NCI-H345 treated with DMSO at 0.1 percent for 48 hours (cell line): ENCODE results near the gene RABL6.
A peak's percentile ranks its signal among the peaks of the same experiment; 100 is the strongest.
"Not testable (repeated sequence)": the region's sequence is repeated elsewhere in the genome, so short reads cannot be mapped to it uniquely, and the experiment has no call there.

Experiments used
- DNase-seq: peaks from one replicate; lab custom pipeline; 2025; ENCODE audit not compliant: unreplicated experiment; lab: John Stamatoyannopoulos, UW

RABL6 gene

DNA sequence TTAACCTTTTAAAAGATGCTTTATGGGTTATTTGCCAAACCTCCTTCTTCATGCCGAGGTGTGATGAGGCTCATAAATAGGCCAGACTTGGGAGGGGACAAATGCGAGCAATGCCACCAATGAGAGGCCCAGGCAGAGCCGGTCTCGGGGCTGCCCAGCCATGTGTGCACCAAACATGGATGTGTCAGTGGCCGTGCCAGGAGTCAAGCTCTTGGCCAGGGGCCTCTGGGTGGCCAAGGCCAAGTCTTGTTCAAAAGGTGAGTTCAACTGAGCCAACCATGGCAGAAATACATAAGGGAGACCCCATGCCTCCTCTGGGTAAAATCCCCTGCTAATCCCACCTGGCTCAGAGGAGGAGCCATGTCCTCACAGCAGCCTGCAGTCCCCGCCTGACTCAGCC, 32.6 kb upstream of the RABL6 start:
- DNase-seq = no peak

DNA sequence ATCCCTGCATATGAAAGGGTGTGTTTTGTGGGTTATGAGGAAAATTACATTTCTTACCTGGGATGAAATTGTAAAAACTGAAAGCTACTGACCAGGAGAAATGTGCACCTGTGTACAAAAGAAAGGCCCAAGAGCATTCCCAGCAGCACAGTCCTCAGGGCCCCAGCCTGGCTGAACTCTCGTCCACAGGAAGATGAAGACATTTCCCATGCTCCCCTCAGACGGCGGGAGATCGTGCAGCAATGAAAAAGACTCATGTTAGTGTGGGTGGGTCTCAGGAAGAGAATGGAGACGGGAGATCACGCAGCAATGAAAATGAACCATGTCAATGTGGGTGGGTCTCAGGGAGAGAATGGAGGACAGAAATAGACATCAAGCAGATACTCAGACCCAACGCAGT, 30.8 kb upstream of the RABL6 start:
- no peak for DNase-seq

DNA sequence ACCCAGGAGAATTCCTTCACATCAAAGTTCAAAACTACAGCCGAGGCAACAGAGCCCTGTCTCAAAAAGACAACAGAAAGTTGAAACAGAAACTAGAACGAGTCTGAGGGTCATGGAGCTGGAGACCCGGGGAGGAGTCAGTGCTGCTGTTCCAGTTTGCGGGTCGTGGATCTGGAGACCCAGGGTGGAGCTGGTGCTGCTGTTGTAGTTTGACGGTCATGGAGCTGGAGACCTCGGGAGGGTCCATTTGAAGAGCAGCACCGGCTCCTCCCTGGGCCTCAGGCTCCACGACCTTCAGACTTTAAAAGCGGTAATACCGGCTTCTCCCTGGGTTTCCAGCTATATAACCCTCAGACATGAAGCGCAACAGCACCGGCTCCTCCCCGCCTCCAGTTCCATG, 30.4 kb upstream of the RABL6 start:
- DNase-seq = no peak

- DNase-seq = no peak
These were observed 27.9 kb upstream of the RABL6 start for GRCh38 chr9:136779808-136780207.

DNA sequence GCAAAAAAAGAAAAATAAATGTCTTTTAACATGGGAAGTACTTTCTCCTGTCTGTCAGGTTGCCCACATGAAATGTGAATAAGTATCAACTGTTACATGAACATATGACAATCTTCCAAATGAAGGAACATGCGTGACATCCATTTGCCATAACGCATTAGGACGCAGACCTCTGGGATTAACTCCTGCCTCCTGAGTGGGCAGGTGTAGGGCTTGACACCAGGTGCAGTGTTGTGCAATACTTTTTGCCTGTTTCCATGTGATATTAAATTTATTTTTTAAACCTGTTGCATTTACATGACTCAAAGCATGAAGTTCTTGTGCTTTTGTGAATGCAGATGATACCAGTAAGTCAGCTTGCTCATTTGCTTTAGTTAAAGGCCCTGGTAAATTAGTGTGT, 25.3 kb upstream of the RABL6 start:
- no peak for DNase-seq

DNA sequence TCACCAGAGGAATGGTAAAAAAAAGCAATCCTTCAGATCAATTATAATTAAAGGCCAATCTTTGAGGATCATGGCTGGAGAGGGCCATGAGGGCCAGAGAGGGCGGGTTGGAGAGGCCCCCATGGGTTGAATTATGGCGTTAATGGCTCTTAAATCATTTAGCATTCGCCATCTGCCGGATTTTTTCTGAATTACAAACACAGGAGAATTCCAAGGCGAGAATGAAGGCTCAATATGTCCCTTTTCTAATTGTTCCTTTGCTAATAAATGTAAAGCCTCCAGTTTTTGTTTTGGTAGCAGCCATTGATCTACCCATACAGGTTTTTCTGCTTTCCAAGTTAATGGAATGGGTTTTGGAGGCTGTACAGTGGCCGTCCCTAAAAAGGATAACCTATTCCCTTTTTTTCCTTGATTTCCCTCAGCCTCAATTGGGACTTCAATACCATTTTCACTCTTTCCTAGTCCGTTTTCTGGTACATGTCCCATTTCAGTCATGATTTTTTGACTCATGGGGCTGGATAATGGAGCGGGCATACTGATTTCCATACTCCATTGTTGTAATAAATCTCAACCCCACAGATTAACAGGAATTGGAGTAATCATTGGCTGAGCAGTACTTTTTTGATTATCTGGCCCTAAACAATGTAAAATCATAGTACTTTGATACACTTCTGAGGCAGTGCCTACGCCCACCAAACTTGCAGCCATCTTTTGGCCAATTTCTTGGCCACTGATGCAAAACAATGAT, 23.3 kb upstream of the RABL6 start:
- DNase-seq = no peak

DNA sequence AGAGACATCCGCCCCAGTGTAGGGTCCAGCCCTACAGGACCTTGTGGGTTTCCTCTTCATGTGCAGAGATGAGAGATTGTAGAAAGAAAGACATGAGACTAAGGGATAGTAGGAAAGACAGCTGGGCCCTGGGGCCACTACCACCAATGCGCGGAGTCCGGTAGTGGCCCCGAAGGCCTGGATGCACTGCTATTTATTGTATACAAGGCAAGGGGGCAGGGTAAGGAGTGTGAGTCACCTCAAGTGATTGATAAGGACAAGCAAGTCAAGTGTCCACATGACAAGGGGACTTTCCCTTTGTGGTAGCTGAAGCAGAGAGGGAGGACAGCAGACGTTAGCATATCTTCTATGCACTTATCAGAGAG, 22.8 kb upstream of the RABL6 start:
- DNase-seq = no peak

DNA sequence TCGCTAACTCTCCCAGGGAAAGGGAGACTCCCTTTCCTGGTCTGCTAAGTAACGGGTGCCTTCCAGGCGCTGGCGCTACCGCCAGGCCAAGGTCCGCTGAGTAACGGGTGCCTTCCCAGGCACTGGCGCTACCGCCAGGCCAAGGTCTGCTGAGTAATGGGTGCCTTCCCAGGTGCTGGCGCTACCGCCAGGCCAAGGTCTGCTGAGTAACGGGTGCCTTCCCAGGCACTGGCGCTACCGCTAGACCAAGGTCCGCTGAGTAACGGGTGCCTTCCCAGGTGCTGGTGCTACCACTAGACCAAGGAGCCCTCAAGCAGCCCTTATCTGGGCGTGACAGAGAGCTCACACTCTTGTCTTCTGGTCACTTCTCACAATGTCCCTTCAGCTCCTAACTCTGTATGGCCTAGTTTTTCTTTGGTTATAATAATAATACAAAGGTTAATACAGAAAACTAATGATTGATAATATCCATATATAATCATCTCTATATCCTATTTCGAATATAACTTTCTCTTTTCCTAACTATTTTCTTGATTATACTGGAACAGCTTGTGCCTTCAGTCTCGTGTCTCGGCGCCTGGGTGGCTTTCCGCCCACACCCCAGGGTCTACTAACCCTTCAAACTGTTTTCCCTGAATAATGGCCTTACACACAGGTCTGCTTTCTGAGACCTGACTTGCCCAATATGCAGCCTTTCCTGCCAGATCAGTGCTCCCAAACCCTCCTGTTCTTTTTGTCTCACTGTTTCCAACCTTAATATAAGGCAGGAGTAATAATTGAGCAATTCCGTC, 22.0 kb upstream of the RABL6 start:
- DNase-seq = not testable (repeated sequence)

DNA sequence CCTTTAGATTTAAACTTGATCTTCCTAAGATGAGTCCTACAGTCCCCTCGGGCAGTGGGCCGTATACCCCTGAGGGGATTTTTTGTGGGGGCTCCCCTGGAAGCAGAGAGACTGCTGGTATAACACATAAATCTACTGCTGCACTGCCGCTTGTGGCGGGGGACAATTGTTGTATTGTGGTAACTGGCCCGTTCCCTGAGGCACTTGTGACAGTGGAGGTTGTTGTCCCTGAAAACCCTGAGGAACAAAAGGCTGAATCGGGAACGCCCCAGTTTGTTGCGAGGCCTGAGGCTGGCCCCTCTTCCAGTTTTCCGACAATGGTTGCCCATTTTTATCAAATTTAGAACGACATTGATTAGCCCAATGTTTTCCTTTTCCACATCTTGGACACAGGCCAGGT, 21.3 kb upstream of the RABL6 start:
- DNase-seq = no peak

DNA sequence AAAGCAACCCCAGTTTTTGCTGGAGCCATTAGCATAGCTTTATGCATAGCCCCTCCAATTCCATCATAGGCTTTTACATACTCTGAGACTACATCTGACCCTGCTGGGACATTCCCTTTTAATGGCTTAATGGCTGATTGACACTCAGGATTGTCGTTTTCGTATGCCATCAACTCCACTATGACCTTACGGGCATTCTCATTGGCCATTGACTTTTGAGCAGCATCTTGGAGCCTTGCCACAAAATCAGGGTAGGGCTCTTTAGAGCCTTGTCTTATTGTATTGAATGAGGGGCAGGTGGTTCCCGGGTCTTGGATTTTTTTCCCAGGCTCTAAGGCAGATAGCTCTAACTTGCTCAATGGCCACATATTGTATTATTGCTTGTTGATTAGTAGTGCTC, 20.8 kb upstream of the RABL6 start:
- not testable (repeated sequence) for DNase-seq

DNA sequence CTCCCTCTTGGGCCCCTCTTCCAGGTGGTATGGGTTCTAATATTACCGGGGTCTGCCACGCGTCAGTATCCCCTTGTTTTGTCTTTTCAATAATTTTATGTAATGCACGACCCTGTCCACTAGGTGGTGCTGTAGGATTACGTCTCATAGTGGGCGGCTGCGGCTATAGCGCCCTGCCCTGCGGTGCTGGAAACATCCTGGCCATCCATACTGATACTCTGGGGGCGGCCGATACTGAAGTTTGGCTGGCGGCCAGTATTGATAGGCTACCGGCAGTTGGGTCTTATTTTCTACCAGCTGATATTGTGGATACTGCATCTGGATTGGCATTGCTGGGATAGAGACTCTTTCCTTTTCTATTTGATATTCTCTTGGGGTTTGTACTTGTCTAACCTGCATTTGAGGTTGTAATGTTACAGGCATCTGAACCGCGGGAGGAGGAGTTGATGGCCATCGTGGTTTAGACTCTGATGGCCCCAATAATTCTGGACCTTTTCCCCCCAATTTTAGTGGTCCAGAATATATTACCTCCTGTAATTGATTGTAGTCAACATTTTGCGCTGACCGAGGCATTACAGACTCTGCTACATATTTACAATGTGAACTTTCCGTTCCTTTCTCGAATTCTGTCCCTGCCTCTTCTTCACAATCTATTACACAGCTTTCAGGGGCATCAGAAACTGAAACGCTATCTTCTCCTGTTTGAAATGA, 19.9 kb upstream of the RABL6 start:
- DNase-seq = peak; percentile 66

DNA sequence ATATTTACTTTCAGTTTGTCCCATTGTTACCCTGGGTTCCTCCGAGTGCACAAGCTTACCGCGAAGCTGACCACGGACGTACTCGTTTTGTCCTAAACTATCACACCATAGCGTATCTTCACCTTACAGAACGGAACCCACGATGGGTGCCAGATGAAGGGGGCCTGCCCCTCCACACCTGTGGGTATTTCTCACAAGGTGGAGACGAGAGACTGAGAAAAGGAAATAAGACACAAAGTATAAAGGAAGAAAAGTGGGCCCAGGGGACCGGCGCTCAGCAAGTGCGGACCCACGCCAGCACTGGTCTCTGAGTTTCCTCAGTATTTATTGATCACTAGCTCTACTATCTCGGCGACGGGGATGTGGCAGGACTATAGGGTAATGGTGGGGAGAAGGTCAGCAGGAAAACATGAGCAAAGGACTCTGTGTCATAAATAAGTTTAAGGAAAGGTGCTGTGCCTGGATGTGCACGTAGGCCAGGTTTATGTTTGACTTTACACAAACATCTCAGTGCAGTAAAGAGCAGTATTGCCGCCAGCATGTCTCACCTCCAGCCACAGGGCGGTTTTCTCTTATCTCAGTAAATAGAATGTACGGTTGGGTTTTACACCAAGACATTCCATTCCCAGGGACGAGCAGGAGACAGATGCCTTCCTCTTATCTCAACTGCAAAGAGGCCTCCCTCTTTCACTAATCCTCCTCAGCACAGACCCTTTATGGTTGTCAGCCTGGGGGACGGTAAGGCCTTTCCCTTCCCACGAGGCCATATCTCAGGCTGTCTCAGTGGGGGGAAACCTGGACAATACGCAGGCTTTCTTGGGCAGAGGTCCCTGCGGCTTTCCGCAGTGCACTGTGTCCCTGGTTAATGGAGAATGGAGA, 18.9 kb upstream of the RABL6 start:
- not testable (repeated sequence) for DNase-seq

- DNase-seq = no peak
These were observed 18.2 kb upstream of the RABL6 start for GRCh38 chr9:136789523-136789937.

- peak; percentile 97 for DNase-seq
These were observed 16.9 kb upstream of the RABL6 start, which contains the start of gene TMEM141 for GRCh38 chr9:136790640-136791515. TSS of gene TMEM141 (plus strand) at chr9:136791344. CDS start at chr9:136791371, 27 bp downstream.

GRCh38 chr9:136791516-136792276, 16.1 kb upstream of the RABL6 start:
- DNase-seq = peak; percentile 40

GRCh38 chr9:136792321-136793085, 15.2 kb upstream of the RABL6 start:
- no peak for DNase-seq

DNA sequence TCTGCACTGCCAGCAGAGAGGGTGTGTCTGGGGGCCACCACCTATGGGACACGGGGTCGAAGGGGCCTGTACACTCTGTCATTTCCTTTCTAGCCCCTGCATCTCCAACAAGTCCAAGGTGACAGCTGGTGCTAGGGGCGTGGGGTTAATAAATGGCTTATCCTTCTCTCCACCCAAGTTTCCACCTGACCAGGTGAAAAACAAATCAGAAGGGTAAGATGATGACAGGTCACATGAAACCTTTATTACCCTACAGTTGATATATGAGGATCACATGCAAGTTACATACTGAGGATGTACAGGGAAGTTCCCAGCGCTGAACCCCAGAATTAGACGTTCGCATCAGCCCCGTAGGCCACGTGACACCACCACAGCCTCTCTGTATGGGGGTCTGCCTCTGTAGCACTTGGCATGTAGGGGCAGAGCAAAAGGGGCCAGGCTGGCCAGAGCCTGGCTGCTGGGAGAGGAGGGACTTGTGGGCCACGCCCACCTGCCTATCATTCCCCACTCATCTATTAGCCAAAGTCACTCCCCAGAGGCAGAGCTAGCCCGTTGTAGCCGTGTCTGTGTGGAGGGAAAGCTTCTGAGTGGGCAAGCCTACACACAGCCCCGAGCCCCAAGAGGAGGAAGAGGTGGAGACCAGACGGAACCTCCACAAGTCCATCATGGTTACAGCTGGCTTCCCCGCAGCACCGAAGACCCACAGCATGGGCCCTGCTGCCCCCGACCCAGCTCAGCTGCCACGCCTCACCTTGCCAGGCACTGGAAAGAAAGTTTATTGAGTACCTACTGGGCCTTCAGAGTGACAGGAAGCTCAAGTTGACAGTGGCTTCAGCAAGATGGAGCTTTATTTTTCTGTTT, 14.4 kb upstream of the RABL6 start:
- DNase-seq = no peak
